Smooth muscle cell (in vitro differentiated cells): ENCODE results near the gene FBXO27. TPM values are rescaled to one million over a fixed set of nuclear protein-coding genes. Genes with fewer than 3 reads are reported as not detected.

Experiments used
- DNase-seq: peaks from one replicate; lab custom pipeline; 2025; ENCODE audit not compliant: unreplicated experiment; lab: John Stamatoyannopoulos, UW
- H2AFZ ChIP-seq: fragments of 200-600 bp; sonication (generic); 2 replicates; pipeline ENCODE4 v1.6.0; 2016; ENCODE audit warnings: antibody characterized with exemption, low read depth, mild to moderate bottlenecking
- H3F3A ChIP-seq: fragments of 200-600 bp; sonication (generic); 2 replicates; pipeline ENCODE4 v1.6.0; 2017; ENCODE audit warnings: antibody characterized with exemption, low read depth
- H3K27ac ChIP-seq: fragments of 200-600 bp; sonication (generic); 2 replicates; pipeline ENCODE4 v1.5.1; 2016; ENCODE audit warnings: low read depth, mild to moderate bottlenecking
- H3K27me3 ChIP-seq: fragments of 200-600 bp; sonication (generic); 2 replicates; pipeline ENCODE4 v1.6.1; 2016; ENCODE audit warnings: low read depth, mild to moderate bottlenecking
- H3K36me3 ChIP-seq: fragments of 200-600 bp; sonication (generic); 2 replicates; pipeline ENCODE4 v1.5.1; 2016; ENCODE audit warnings: low read depth
- H3K4me1 ChIP-seq: fragments of 200-600 bp; sonication (generic); 2 replicates; pipeline ENCODE4 v1.5.1; 2016; ENCODE audit warnings: low read depth
- H3K4me2 ChIP-seq: fragments of 200-600 bp; sonication (generic); 2 replicates; pipeline ENCODE4 v1.6.0; 2016; ENCODE audit warnings: mild to moderate bottlenecking
- H3K4me3 ChIP-seq: fragments of 200-600 bp; sonication (generic); 2 replicates; pipeline ENCODE4 v1.5.1; 2016; ENCODE audit warnings: mild to moderate bottlenecking
- H3K79me2 ChIP-seq: fragments of 200-600 bp; sonication (generic); 2 replicates; pipeline ENCODE4 v1.6.0; 2016; ENCODE audit warnings: low read depth, mild to moderate bottlenecking
- H3K9ac ChIP-seq: fragments of 200-600 bp; sonication (generic); 2 replicates; pipeline ENCODE4 v1.6.0; 2016; ENCODE audit warnings: low read depth
- H3K9me3 ChIP-seq: fragments of 200-600 bp; sonication (generic); replicated peaks from 2 replicates; pipeline ENCODE4 v1.5.1; 2016; ENCODE audit warnings: low read depth
- H4K20me1 ChIP-seq: fragments of 200-600 bp; sonication (generic); 2 replicates; pipeline ENCODE4 v1.6.0; 2016; ENCODE audit warnings: low read depth
- CTCF ChIP-seq: fragments of 200-600 bp; sonication (generic); IDR thresholded peaks from 2 replicates; pipeline ENCODE4 v1.5.1; 2017; ENCODE audit warnings: borderline replicate concordance, mild to moderate bottlenecking, antibody characterized with exemption; ENCODE audit not compliant: insufficient read depth, poor library complexity, severe bottlenecking
- WGBS: methylation state at CpG from one replicate; pipeline ENCODE4 v1.1.7; 2016; ENCODE audit warnings: low lambda C conversion rate; 5-methylcytosine and 5-hydroxymethylcytosine counted together
- polyA plus RNA-seq: library from polyadenylated mRNA; unstranded; fragments of >200 nt; fragmentation: Nextera tagmentation; extraction: Ambion mirVana; gene quantifications from 2 replicates; pipeline ENCODE4 v1.2.1, GENCODE V29; 2016
- total RNA-seq: library from RNA; depleted of rRNA; stranded (reverse); fragments of >200 nt; gene quantifications from 2 replicates; pipeline ENCODE4 v1.2.3, GENCODE V29; 2014

The FBXO27 gene
- total and polyA plus RNA-seq, 2 experiments from 2014 or later = 1.9 to 2.8 TPM

- Histone ChIP-seq H3K36me3 (no peaks in the 10 kb centered on the region), H3K4me3 (no peak overlapping the region), H3K4me2 (no peak overlapping the region), H3K9me3 (no peaks in the 10 kb centered on the region), H3K27me3 (no peaks in the 10 kb centered on the region), H3K79me2 (no peaks in the 10 kb centered on the region), H3K27ac (no peak overlapping the region), H3K4me1 (no peaks in the 10 kb centered on the region), H2AFZ (no peak overlapping the region), H4K20me1 (no peaks in the 10 kb centered on the region), H3F3A (no peaks in the 10 kb centered on the region), H3K9ac (no peak overlapping the region)
- no peak for DNase-seq
- WGBS = 94% methylated on average over 13 of the region's 14 CpGs
- no peak for TF ChIP-seq CTCF
Measured at GRCh38 chr19:39024875-39025641, 7.3 kb downstream of the FBXO27 start.

GRCh38 chr19:39021063-39021462 lies 11.3 kb downstream of the FBXO27 start:
- Histone ChIP-seq H3K4me2 (no peak overlapping the region), H3K27ac (no peak overlapping the region), H3K9me3 (no peaks in the 10 kb centered on the region), H3K4me3 (no peak overlapping the region), H3K4me1 (no peaks in the 10 kb centered on the region), H3K27me3 (no peaks in the 10 kb centered on the region), H3K9ac (no peak overlapping the region), H3K79me2 (no peaks in the 10 kb centered on the region), H4K20me1 (no peaks in the 10 kb centered on the region), H3K36me3 (no peaks in the 10 kb centered on the region), H3F3A (no peaks in the 10 kb centered on the region), H2AFZ (no peak overlapping the region)
- no peak for DNase-seq
- WGBS = 92% methylated on average over 4 of the region's 4 CpGs
- no peak for TF ChIP-seq CTCF

- 89% methylated on average over 4 of the region's 4 CpGs for WGBS
- Histone ChIP-seq H3K36me3 (no peaks in the 10 kb centered on the region), H3K4me1 (no peaks in the 10 kb centered on the region), H3K9ac (no peak overlapping the region), H4K20me1 (no peaks in the 10 kb centered on the region), H3K4me2 (no peak overlapping the region), H3K27ac (no peak overlapping the region), H3K4me3 (no peak overlapping the region), H2AFZ (no peak overlapping the region), H3K9me3 (no peaks in the 10 kb centered on the region), H3F3A (no peaks in the 10 kb centered on the region), H3K27me3 (no peaks in the 10 kb centered on the region), H3K79me2 (no peaks in the 10 kb centered on the region)
- no peak for TF ChIP-seq CTCF
- no peak for DNase-seq
Measured at GRCh38 chr19:39017646-39018045, 14.7 kb downstream of the FBXO27 start.

- Histone ChIP-seq H3K4me1 (no peaks in the 10 kb centered on the region), H3F3A (no peaks in the 10 kb centered on the region), H4K20me1 (no peaks in the 10 kb centered on the region), H3K9me3 (no peaks in the 10 kb centered on the region), H3K9ac (no peak overlapping the region), H3K27ac (no peak overlapping the region), H3K36me3 (no peaks in the 10 kb centered on the region), H2AFZ (no peak overlapping the region), H3K27me3 (no peaks in the 10 kb centered on the region), H3K4me2 (no peak overlapping the region), H3K79me2 (no peaks in the 10 kb centered on the region), H3K4me3 (no peak overlapping the region)
- DNase-seq = no peak
- no peak for TF ChIP-seq CTCF
- WGBS = 94% methylated on average over 6 of the region's 6 CpGs
Measured at GRCh38 chr19:39017026-39017425, 15.3 kb downstream of the FBXO27 start.
